ACHN (cell line): ENCODE results near the gene WDR90.
A peak's percentile ranks its signal among the peaks of the same experiment; 100 is the strongest.
"Not testable (repeated sequence)": the region's sequence is repeated elsewhere in the genome, so short reads cannot be mapped to it uniquely, and the experiment has no call there.

Experiments
- DNase-seq: peaks from one replicate; pipeline ENCODE4 v3.0.0-alpha.2; 2015
- in situ Hi-C: cut with HindIII; loops from 2 replicates; pipeline ENCODE4 v1.10.0; 2017; ENCODE audit warnings: low sequenced_read_pairs, low pct_ligation_motif_present, low pct_unique_long_range_greater_than_20kb

The WDR90 gene

DNA sequence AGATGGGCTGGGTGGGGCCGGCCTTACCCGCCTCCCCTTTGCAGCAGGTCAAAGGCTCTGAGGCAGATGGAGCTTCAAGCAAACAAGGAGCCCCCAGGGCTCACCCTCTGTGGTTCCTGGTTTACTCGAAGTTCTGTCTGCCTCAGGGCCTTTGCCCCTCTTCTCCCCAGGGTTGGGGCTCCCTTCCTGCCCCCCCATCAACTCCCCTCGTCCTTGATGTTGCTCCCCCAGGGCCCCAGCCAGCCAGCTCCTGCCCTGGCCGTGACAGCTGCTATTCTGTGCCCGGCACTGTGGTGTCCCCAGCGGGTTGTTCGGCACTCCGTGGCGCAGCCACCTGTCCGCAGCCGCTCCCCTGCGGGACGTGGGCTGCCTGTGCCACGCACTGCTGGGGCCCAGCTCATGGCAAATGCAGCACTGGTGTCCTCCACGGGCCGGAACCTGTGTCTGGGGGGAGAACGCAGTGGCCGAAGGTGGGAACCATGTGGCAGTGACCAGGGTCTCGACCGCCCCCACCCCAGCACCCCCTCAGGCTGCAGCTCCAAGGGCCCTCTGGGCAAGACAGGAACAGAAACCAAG is 61.4 kb downstream of the WDR90 start:
- in situ Hi-C loops, result no loop called here
- no peak for DNase-seq

DNA sequence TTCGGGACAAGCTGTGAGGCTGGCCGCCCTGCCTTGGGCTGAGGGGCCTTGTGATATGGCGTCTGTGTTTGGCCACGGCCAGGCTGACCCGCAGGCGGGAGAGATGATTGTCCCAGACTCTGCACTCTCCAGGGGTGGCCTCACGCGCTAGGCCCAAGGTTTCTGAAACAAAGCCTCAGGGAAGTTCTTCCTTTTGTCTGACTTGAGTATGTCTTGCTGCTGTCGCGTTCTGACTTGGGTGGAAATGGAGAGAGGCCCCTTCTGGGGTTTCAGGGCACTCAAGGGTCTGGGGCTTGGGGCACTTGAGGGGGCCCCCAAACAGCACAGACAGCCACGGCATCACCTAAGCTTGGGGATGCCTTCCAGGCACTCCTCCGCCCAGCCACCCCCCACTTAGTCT is 61.9 kb downstream of the WDR90 start:
- in situ Hi-C loops, result no loop called here
- DNase-seq, result no peak

GRCh38 chr16:711548-712320 is 62.6 kb downstream of the WDR90 start:
- in situ Hi-C loops, result no loop called here
- DNase-seq, result peak; percentile 78

- peak; percentile 99 for DNase-seq
- in situ Hi-C loops, result not testable (repeated sequence)
These were observed 63.6 kb downstream of the WDR90 start for GRCh38 chr16:712740-713250.

GRCh38 chr16:714079-714478 is 64.9 kb downstream of the WDR90 start:
- in situ Hi-C loops, result no loop called here
- DNase-seq, result peak; percentile 69

DNA sequence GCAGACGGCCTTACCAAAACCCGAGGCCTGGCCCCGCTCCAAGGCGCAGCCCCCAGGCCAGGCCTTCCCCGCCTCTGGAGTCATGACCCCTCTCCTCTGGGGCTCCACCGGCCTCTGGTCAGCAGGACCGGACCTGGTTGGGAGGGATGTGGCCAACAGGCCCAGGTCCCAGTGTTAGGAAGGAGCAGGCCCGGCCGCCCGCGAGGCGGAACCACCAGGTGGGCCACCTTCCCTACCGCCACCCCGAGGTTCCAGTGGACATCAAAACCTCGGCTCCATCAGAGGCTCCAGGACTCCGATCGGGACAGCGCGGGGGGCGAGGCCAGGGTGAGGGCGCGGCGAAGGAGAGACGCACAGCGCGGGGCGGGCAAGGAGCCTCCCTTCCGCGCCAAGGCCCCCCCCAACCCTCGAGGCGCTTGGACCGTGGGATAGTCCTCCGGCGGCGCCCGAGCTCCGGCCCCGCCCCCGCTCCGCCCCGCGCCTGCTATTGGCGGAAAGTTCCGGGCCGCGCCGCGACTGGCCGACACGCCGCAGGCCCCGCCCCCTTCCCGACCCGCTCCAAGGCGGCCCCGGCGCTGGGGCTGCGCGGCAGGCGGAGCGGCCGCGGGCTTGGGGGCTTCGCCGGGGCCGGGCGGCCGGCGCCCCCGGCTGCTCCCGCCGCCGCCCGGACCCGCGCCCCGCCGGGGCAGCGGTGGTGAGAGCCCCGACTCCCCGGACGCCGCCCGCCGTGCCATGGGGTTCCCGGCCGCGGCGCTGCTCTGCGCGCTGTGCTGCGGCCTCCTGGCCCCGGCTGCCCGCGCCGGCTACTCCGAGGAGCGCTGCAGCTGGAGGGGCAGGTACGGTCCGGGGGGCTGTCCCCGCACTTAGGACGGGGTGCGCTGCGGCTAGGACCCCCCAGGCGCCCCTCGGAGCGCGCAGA is 65.7 kb downstream of the WDR90 start, which contains the start of gene METRN:
TSS of gene METRN (plus strand) at position 561 of the 919 bp plus-strand sequence. CDS start at position 733, 172 bp downstream.
- in situ Hi-C loops, result no loop called here
- peak; percentile 96 for DNase-seq

DNA sequence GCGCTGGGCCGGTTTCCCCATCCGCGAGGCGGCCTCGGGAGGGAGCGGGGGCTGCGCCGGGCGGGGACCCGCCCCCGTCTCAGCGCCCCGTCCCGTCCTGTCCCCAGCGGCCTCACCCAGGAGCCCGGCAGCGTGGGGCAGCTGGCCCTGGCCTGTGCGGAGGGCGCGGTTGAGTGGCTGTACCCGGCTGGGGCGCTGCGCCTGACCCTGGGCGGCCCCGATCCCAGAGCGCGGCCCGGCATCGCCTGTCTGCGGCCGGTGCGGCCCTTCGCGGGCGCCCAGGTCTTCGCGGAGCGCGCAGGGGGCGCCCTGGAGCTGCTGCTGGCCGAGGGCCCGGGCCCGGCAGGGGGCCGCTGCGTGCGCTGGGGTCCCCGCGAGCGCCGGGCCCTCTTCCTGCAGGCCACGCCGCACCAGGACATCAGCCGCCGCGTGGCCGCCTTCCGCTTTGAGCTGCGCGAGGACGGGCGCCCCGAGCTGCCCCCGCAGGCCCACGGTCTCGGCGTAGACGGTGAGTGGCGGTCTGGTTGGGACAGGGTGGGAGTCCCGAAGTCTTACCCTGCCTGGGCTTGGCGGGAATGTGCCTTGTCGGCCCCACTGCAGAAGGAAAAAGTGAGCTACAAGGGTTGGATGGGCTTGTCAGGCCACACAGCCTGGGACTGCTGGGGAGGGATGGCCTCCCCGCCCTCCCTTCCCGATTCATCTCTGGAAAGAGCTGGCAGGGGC is 66.5 kb downstream of the WDR90 start:
- in situ Hi-C loops, result no loop called here
- DNase-seq, result peak; percentile 68

GRCh38 chr16:716200-716568 is 67.0 kb downstream of the WDR90 start:
- peak; percentile 72 for DNase-seq

DNA sequence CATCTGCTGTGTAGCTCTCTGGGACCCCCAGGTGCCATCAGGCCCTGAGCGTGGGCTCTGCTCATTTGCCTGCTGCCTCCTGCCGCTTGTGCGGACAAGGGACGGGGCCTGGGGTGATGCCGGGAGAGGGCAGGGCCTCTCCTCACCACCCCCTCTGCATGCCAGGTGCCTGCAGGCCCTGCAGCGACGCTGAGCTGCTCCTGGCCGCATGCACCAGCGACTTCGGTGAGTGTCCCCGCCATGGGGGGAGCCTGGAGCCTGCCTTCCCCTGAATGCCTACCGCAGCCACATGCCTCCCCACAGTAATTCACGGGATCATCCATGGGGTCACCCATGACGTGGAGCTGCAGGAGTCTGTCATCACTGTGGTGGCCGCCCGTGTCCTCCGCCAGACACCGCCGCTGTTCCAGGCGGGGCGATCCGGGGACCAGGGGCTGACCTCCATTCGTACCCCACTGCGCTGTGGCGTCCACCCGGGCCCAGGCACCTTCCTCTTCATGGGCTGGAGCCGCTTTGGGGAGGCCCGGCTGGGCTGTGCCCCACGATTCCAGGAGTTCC is 67.7 kb downstream of the WDR90 start:
- DNase-seq, result no peak
- in situ Hi-C loops, result no loop called here

More at GRCh38 chr16:716200-716568, 67.0 kb downstream of the WDR90 start:
- in situ Hi-C loops, result no loop called here
